HL-60 (cell line): Measurements from ENCODE around the gene NR4A1.

Experiments
- DNase-seq, 2 experiments: peaks; one replicate each; pipeline ENCODE4 v3.0.0-alpha.2; 2010 to 2020; ENCODE audit warnings: low read depth in 1 of 2, low spot score in 1 of 2
- H3K27ac ChIP-seq: fragments of 250-450 bp; sonication (Bioruptor Pico); replicated peaks from 2 replicates; pipeline ENCODE4 v1.5.1; 2020; ENCODE audit warnings: mild to moderate bottlenecking, moderate library complexity
- H3K27me3 ChIP-seq: fragments of 250-450 bp; sonication (Bioruptor Pico); 2 replicates; pipeline ENCODE4 v1.5.1; 2021; ENCODE audit warnings: mild to moderate bottlenecking, moderate library complexity; ENCODE audit not compliant: insufficient read depth, poor library complexity, severe bottlenecking
- H3K4me3 ChIP-seq: replicated peaks from 2 replicates; pipeline ENCODE4 v1.5.1; 2011; ENCODE audit warnings: mild to moderate bottlenecking, control low read depth, low read length; ENCODE audit not compliant: insufficient read depth
- CTCF ChIP-seq: IDR thresholded peaks from one replicate; pipeline ENCODE4 v1.5.1; 2011; ENCODE audit warnings: low read length, control low read depth, inconsistent platforms; ENCODE audit not compliant: insufficient read depth
- GABPA ChIP-seq: IDR thresholded peaks from 2 replicates; pipeline ENCODE4 v1.6.1; 2012; ENCODE audit warnings: low read depth
- POLR2AphosphoS5 ChIP-seq: IDR thresholded peaks from 2 replicates; pipeline ENCODE4 v1.6.1; 2012; ENCODE audit warnings: low read depth
- SPI1 ChIP-seq: IDR thresholded peaks from 2 replicates; pipeline ENCODE4 v1.6.1; 2012; ENCODE audit warnings: low read depth, mild to moderate bottlenecking, borderline replicate concordance
- TF ChIP-seq, protein P1 (sequence below): IDR thresholded peaks from 2 replicates; pipeline ENCODE4 v1.6.1; 2012; ENCODE audit warnings: low read depth; ENCODE audit not compliant: insufficient replicate concordance

NR4A1 gene

GRCh38 chr12:52060498-52061177, 9.4 kb downstream of the NR4A1 start:
- Histone ChIP-seq H3K4me3 (no peak overlapping the region), H3K27ac (no peak overlapping the region), H3K27me3 (no peaks in the 10 kb centered on the region)
- TF ChIP-seq SPI1 (no peak), GABPA (no peak), CTCF (no peak), POLR2AphosphoS5 (no peak)
- TF ChIP-seq, protein P1, sequence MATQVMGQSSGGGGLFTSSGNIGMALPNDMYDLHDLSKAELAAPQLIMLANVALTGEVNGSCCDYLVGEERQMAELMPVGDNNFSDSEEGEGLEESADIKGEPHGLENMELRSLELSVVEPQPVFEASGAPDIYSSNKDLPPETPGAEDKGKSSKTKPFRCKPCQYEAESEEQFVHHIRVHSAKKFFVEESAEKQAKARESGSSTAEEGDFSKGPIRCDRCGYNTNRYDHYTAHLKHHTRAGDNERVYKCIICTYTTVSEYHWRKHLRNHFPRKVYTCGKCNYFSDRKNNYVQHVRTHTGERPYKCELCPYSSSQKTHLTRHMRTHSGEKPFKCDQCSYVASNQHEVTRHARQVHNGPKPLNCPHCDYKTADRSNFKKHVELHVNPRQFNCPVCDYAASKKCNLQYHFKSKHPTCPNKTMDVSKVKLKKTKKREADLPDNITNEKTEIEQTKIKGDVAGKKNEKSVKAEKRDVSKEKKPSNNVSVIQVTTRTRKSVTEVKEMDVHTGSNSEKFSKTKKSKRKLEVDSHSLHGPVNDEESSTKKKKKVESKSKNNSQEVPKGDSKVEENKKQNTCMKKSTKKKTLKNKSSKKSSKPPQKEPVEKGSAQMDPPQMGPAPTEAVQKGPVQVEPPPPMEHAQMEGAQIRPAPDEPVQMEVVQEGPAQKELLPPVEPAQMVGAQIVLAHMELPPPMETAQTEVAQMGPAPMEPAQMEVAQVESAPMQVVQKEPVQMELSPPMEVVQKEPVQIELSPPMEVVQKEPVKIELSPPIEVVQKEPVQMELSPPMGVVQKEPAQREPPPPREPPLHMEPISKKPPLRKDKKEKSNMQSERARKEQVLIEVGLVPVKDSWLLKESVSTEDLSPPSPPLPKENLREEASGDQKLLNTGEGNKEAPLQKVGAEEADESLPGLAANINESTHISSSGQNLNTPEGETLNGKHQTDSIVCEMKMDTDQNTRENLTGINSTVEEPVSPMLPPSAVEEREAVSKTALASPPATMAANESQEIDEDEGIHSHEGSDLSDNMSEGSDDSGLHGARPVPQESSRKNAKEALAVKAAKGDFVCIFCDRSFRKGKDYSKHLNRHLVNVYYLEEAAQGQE = no peak
- DNase-seq = no peak

DNA sequence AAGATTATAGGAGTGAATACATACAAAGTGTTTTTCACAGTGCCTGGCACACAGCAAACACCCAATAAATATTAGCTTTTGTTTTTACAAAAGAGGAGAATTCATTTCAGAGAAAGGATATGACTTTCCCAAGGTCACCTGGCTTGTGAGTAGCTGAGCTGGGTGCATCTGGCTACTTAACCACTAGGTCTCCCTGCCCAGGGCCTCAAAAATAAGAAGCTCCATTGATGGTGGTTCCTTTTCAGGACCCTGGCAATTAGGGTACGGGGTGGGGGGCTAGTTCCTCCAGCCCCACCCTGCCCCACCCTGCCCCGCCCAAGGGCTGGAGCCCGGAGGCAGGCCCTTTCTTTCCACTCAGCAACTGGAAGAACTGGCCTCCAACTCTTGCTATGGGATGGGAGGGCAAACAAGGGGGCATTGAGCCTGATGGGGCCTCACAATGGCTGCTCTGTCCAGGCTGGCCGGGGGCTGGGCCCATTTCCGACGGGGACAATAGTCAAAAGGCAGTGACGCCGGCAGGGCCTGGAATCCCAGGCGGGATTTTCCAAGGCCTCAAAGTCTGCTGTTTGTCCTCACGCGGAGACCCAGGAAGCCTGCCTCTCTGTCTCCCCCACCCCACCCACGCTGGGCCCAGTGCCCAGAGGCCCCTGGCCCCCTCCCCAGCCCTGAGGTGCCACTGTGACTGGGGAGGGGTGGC, 10.4 kb downstream of the NR4A1 start:
- no peak for DNase-seq
- no peak overlapping the region for H3K27ac ChIP-seq
- TF ChIP-seq, protein P1 = no peak
- no peak for TF ChIP-seq SPI1
- TF ChIP-seq GABPA = no peak
- TF ChIP-seq CTCF = no peak
- no peak for TF ChIP-seq POLR2AphosphoS5
- no peaks in the 10 kb centered on the region for H3K27me3 ChIP-seq
- H3K4me3 ChIP-seq = no peak overlapping the region

GRCh38 chr12:52062167-52063081, 11.2 kb downstream of the NR4A1 start:
- Histone ChIP-seq H3K27me3 (no peaks in the 10 kb centered on the region), H3K4me3 (no peak overlapping the region), H3K27ac (no peak overlapping the region)
- no peak for TF ChIP-seq SPI1
- TF ChIP-seq, protein P1 = no peak
- DNase-seq = no peak
